Transverse colon (tissue), 4 donors: ENCODE results near the gene SLF2.

Experiments
- CTCF ChIP-seq, 5 experiments: fragments of 200-600 bp in 3 of 5; fragments of 450-650 bp in 2 of 5; sonication (generic) in 3 of 5; IDR thresholded peaks; 1 replicate in 2 of 5; 2 replicates in 3 of 5; pipeline ENCODE4 v1.5.1; 2016 to 2017; ENCODE audit warnings: antibody characterized with exemption in 5 of 5, inconsistent platforms in 3 of 5, mild to moderate bottlenecking in 2 of 5, moderate library complexity in 1 of 5
- POLR2A ChIP-seq: fragments of 450-650 bp; IDR thresholded peaks from one replicate; pipeline ENCODE4 v1.6.1; 2016; ENCODE audit warnings: antibody characterized with exemption, mild to moderate bottlenecking, moderate library complexity
- POLR2AphosphoS5 ChIP-seq, 3 donors: sonication (generic); formaldehyde crosslinking; IDR thresholded peaks; one replicate each; pipeline ENCODE4 v1.6.1; 2016; ENCODE audit warnings: antibody characterized with exemption in 3 of 3

- no peak for TF ChIP-seq POLR2A
- TF ChIP-seq CTCF (IDR thresholded peaks at IDR 0.05): no peak
- TF ChIP-seq POLR2AphosphoS5 (IDR thresholded peaks at IDR 0.05): no peak
Observed at GRCh38 chr10:100877461-100877850, 35.3 kb upstream of the SLF2 start.
